IPS-15b (cell line): Measurements from ENCODE around the gene RNASE1.
A peak's percentile ranks its signal among the peaks of the same experiment; 100 is the strongest.
"Not testable (repeated sequence)": the region's sequence is repeated elsewhere in the genome, so short reads cannot be mapped to it uniquely, and the experiment has no call there.

Experiments used
- H3K27me3 ChIP-seq: one replicate; pipeline ENCODE4 v1.6.1; 2013; ENCODE audit warnings: low read length; ENCODE audit not compliant: control insufficient read depth, insufficient read depth
- H3K36me3 ChIP-seq: one replicate; pipeline ENCODE4 v1.6.1; 2013; ENCODE audit warnings: low read length; ENCODE audit not compliant: control insufficient read depth, insufficient read depth
- H3K4me1 ChIP-seq: one replicate; pipeline ENCODE4 v1.6.1; 2013; ENCODE audit warnings: mild to moderate bottlenecking, low read length; ENCODE audit not compliant: control insufficient read depth, insufficient read depth
- H3K4me3 ChIP-seq: one replicate; pipeline ENCODE4 v1.5.1; 2013; ENCODE audit warnings: low read depth, low read length
- H3K9ac ChIP-seq: one replicate; pipeline ENCODE4 v1.6.1; 2013; ENCODE audit warnings: low read depth, mild to moderate bottlenecking, low read length
- H3K9me3 ChIP-seq: one replicate; pipeline ENCODE4 v1.6.1; 2013; ENCODE audit warnings: mild to moderate bottlenecking, low read length; ENCODE audit not compliant: control insufficient read depth, insufficient read depth

RNASE1 gene

DNA sequence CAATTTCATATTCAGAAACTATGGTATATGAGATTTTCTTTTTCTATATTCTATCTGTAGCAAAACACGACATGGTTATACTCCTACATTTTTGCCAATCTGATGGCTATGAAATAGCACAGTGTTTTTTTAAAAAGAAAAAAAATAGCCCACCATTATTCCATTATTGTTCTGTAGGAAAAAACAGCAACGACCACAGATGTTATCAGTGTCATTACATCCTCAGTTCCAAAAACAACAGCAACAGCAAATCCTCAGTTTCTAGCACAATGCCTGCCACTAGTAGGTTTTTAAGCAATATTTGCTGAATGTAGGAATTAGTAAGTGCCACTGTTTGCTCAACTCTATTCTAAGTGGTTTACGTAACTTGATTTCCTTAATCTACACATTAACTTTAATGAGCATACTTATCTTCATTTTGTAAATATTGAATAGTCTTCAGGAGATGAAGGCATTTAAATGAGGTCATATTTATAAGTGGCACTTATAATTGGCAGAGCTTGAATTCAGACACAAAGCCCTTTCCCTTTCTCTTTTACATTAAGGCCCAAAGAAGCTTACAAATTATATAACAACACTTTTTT, 13.3 kb downstream of the RNASE1 start:
- Histone ChIP-seq H3K9ac (no peak overlapping the region), H3K36me3 (no peaks in the 10 kb centered on the region)

DNA sequence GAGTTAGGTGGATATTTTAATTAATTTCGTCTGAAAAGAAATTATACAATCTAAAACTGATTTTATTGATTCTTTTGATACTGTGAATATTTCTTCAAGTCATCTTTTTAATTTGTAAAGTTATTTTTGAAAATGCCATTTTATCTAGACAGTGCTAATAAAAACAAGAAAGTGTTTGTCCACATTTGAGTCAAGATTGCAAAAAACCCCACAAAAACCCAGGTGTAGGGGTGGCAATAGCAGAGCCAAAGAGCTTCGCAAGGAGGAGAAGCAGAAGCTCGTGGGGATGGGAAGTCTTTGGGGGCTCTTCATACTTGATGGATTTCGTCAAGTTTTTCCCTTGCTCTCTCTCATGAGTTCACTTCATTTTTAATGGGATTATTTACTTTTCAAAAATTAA, 15.6 kb downstream of the RNASE1 start:
- H3K9ac ChIP-seq = no peak overlapping the region
- H3K4me3 ChIP-seq = no peak overlapping the region
- H3K27me3 ChIP-seq = no peaks in the 10 kb centered on the region
- H3K36me3 ChIP-seq = no peaks in the 10 kb centered on the region
- H3K9me3 ChIP-seq = no peaks in the 10 kb centered on the region
- peaks cover 9% of the 10 kb centered on the region for H3K4me1 ChIP-seq

More for the DNA sequence above, 13.3 kb downstream of the RNASE1 start:
- H3K9me3 ChIP-seq = no peaks in the 10 kb centered on the region
- peaks cover 2% of the 10 kb centered on the region for H3K4me1 ChIP-seq
- no peaks in the 10 kb centered on the region for H3K27me3 ChIP-seq
- no peak overlapping the region for H3K4me3 ChIP-seq

DNA sequence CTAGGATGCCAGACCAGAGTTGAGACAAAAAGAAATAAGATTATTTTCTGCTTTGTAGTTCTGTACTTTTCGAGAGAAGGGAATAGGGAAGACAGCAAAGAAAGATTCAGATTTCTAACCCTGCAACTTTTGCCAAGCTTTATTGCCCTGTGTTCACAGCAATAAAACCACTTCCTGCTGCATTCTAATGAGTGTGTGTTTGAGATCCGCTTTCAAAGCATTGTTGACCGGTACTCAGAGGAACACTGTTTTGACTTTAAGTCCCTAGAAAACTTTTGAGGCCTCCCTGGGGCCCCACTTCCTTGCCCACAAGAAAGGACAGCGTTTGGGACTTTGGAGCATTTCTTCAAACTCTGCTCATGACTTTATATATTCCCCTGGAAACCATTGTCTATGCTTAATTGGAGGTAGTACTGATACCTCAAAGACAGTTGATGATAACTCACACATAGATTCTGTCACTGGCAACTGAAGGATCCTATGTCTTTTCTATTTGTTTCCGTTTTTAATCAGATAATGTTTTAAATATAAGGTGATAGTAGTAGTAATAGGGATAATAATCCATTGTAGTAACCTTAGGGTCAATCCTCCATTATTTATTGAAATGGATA, 20.3 kb downstream of the RNASE1 start:
- H3K4me3 ChIP-seq = no peak overlapping the region
- no peaks in the 10 kb centered on the region for H3K27me3 ChIP-seq
- H3K9me3 ChIP-seq = no peaks in the 10 kb centered on the region
- H3K9ac ChIP-seq = no peak overlapping the region
- H3K36me3 ChIP-seq = no peaks in the 10 kb centered on the region
- H3K4me1 ChIP-seq = peaks cover 20% of the 10 kb centered on the region

DNA sequence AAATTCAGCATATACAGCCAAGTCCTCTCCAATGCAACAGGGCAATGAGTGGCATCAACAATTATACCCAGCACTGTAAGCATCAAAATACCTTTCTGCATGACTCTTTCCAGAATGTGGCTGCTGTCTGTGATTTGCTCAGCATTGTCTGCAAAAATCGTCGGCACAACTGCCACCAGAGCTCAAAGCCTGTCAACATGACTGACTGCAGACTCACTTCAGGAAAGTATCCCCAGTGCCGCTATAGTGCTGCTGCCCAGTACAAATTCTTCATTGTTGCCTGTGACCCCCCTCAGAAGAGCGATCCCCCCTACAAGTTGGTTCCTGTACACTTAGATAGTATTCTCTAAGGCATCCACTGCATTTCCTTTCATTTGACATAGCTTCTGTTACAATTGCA, 20.8 kb downstream of the RNASE1 start:
- H3K4me3 ChIP-seq = no peak overlapping the region
- H3K9ac ChIP-seq = no peak overlapping the region
- H3K27me3 ChIP-seq = no peaks in the 10 kb centered on the region
- H3K36me3 ChIP-seq = no peaks in the 10 kb centered on the region
- no peaks in the 10 kb centered on the region for H3K9me3 ChIP-seq
- H3K4me1 ChIP-seq = peaks cover 20% of the 10 kb centered on the region

DNA sequence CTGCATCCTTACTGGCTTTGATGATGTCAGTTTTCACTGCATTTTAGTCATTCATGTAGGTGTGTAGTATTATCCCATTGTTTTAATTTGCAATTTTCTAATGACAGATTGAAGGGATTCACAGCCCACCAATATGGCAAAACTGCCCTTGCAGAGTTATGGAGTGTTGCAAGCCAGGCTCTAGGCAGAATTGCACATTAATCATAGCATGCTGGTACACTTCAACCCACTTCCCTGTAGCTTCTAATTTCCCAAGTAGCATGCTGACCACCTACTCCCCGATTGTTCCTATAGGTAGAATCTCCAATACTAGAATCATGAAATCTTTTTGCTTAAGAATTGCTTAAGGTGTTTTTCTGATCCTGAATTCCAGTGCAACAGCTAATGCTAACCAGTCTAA, 26.7 kb downstream of the RNASE1 start:
- Histone ChIP-seq H3K4me3 (no peak overlapping the region), H3K9me3 (no peaks in the 10 kb centered on the region), H3K27me3 (no peaks in the 10 kb centered on the region), H3K36me3 (no peaks in the 10 kb centered on the region), H3K9ac (no peak overlapping the region), H3K4me1 (peaks cover 29% of the 10 kb centered on the region)

DNA sequence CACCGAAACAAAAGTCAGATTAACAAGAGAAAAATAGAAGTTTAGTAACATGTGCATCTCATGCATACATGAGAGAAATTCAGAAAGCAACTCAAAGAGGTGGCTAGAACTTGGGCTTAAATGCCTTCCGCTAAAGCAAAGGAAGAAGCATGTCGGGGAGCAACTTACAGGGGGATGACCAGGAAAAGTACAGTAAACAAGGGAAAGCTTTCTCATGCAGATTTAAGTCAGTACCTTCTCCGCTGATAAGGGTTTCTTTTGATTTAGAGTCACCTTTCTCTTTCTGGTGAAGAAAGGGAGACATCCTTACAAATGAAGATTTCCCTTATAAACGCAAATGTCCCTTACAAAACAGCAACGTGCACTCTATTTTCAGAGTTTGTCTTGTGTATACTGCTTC, 27.6 kb downstream of the RNASE1 start:
- Histone ChIP-seq H3K9ac (no peak overlapping the region), H3K36me3 (no peaks in the 10 kb centered on the region), H3K4me3 (no peak overlapping the region), H3K4me1 (peaks cover 27% of the 10 kb centered on the region), H3K9me3 (no peaks in the 10 kb centered on the region), H3K27me3 (no peaks in the 10 kb centered on the region)

DNA sequence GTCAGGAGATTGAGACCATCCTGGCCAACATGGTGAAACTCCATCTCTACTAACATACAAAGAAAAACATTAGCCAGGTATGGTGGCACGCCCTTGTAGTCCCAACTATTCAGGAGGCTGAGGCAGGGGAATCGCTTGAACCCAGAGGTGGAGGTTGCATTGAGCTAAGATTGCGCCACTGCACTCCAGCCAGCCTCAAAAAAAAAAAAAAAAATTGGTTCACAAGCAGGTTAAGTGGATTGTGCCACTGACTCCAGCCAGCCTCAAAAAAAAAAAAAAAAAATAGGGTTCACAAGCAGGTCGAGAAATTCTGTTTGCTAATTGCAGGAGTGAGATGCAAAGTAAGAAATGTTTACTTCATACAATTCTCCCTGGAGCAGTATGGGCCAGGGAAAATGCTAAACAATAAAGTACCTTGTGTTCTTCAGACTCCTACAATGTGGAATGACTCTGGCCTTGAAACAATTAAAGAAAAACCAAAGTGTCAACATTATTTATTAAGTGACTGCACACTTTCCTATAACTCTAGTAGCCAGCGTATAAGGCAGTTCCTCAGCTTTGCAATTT, 28.3 kb downstream of the RNASE1 start:
- Histone ChIP-seq H3K27me3 (no peaks in the 10 kb centered on the region), H3K9ac (no peak overlapping the region), H3K36me3 (no peaks in the 10 kb centered on the region), H3K9me3 (no peaks in the 10 kb centered on the region), H3K4me3 (peak overlapping the region; percentile 8), H3K4me1 (peaks cover 27% of the 10 kb centered on the region)

DNA sequence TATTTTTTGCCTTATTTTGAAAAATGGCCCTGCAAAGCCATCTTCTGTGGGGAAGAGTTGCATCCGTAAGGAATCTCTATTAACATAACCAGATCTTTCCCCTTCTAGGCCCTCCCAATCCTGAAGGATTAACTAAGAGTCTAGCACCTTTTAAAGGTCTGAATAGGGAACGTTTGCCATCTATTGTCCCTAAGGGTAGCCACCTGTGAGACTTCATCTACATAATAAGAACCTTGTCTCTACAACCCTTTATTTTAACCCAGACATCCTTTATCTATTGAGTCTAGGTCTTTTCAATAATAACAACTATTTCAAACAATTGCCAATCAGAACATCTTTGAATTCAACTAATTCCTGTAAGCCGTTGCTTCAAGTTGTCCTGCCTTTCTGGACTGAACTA, 30.0 kb downstream of the RNASE1 start:
- Histone ChIP-seq H3K4me1 (peaks cover 27% of the 10 kb centered on the region), H3K9ac (no peak overlapping the region), H3K4me3 (no peak overlapping the region), H3K27me3 (no peaks in the 10 kb centered on the region), H3K36me3 (no peaks in the 10 kb centered on the region), H3K9me3 (no peaks in the 10 kb centered on the region)

DNA sequence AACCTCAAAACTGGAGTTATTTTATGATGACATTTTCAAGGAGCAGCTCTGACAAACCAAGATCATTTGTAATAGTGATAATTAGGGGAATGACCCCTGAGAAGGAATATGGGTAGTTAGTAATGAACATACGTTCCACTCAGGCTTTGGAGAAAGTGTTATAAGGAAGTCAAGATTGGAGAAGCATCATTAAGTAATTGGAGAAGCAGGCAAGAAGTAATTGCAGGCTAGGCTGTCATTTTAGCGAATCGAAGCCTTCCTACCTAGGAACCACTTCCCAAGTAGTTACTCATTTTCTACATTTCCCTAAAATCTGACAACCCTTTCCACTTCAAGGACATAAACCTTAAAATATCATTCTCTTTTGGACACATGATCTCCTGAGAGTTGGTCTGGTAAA, 33.2 kb downstream of the RNASE1 start:
- Histone ChIP-seq H3K27me3 (no peaks in the 10 kb centered on the region), H3K9ac (no peak overlapping the region), H3K4me1 (peaks cover 8% of the 10 kb centered on the region), H3K36me3 (no peaks in the 10 kb centered on the region), H3K9me3 (no peaks in the 10 kb centered on the region), H3K4me3 (no peak overlapping the region)

DNA sequence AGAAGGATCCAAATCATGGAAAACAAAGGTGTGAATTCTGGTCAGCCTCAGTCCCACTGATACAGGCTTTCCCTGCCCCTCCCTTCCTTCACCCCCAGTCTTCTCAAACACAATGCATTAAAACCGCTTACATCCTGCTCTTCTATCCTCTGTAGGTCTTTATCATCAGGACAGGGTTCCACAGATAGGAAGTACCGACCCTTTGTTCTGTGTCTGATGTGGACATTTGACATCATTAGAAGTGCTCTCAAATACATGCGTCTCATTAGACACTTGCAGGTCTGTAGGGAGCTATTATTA, 34.1 kb downstream of the RNASE1 start:
- no peak overlapping the region for H3K4me3 ChIP-seq
- no peaks in the 10 kb centered on the region for H3K9me3 ChIP-seq
- no peaks in the 10 kb centered on the region for H3K4me1 ChIP-seq
- H3K9ac ChIP-seq = no peak overlapping the region
- no peaks in the 10 kb centered on the region for H3K27me3 ChIP-seq
- H3K36me3 ChIP-seq = no peaks in the 10 kb centered on the region

DNA sequence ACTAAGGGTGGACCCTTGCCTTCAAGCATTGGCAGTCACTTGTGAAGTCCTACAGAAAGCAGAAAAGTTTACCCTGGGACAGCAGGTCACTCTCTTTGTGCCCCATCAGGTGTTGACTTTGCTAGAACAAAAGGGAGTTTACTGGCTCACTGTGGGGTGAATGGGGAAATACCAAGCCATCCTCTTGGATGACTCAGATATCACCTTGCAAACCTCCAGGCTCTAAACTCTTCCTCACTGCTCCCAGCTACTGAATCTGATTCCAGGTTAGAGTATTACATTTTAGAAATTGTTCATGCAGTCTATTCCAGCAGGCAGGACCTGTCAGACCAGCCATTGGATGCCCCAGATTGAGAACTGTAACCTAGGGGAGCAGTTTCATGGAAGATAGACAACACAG, 41.7 kb downstream of the RNASE1 start:
- no peaks in the 10 kb centered on the region for H3K27me3 ChIP-seq

DNA sequence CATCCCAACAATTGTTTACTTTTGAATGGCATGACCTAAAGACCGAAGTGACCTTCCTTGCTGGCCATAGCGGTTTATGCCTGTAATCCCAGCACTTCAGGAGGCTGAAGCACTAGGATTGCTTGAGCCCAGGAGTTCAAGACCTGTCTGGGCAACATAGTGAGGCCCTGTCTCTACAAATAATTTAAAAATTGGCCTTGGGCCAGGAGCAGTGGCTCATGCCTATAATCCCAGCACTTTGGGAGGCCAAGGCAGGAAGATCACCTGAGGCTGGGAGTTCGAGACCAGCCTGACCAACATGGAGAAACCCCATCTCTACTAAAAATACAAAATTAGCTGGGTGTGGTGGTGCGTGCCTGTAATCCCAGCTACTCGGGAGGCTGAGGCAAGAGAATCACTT, 43.2 kb downstream of the RNASE1 start:
- H3K9ac ChIP-seq, H3K36me3 ChIP-seq, H3K4me3 ChIP-seq, H3K27me3 ChIP-seq, H3K9me3 ChIP-seq, H3K4me1 ChIP-seq: not testable (repeated sequence)

More for the DNA sequence above, 41.7 kb downstream of the RNASE1 start:
- Histone ChIP-seq H3K36me3 (no peaks in the 10 kb centered on the region), H3K9ac (no peak overlapping the region), H3K4me1 (peaks cover 8% of the 10 kb centered on the region), H3K4me3 (no peak overlapping the region), H3K9me3 (no peaks in the 10 kb centered on the region)
